Ammon's horn (tissue), 1 donor: ENCODE measurements around the gene ZNF420.
"Not testable (repeated sequence)": the region's sequence is repeated elsewhere in the genome, so short reads cannot be mapped to it uniquely, and the experiment has no call there.

Source experiments
- DNase-seq: peaks from one replicate; pipeline ENCODE4 v3.0.0-alpha.2; 2016; ENCODE audit warnings: low spot score

Gene ZNF420

DNA sequence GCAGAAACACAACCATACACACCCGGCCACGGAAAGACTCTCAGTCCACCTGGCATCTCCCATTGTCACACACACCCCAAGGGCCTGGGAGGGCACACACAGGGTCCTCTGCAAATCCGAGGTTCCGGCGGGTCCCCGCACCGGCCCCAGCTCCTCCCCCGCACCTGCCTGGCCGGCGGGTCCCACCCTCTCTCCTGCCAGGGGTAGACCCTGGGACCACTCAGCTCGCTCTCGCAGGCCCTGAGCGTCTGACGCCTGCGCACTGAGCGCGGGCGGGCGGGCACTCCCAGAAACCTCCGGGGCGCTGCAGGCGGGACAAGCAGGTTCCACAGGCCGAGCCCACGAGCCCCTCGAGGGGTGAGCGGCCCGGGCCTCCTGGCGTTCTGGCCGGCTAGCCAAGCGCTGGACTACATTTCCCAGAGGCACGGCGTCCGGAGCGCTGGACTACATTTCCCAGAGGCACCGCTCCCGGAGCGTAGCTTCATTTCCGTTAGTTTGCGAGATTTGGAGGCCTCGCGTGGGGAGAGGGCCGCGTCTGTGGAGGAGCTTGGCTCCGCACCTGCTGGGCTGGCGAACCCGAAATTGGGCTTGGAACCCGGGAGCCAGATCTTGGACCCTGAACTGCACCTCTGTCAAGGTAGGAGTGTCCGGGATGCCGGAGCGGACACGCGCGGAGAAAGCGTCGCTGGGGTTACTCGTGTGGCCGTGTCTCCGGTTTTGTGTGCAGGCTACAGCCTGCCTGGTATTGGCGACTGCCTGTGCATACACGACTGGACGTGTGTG lies at the start of gene ZNF420:
ZNF420 (plus strand) TSS at position 500 of the 783 bp plus-strand sequence. CDS start 10,686 bp downstream, outside the sequence.
- DNase-seq = peak; percentile 95

DNA sequence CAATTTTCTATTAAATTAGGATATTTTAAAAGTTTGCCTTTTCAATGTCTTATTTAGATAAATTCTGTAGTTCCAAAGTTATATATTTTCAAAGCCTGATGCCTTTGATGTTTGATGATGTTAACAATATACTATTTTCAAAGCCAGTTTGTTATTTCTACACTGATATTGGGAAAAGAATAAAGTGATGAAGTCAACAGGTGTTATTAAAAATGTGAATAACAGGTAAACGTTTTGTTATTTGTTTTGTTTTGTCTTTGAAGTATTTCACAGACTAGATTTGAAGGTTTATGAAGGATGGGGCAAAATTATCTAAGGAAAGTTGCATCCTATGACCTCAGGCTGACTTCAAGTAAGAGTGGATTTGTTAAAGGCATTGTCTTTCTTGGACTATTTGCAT lies 33.1 kb upstream of the ZNF420 start:
- no peak for DNase-seq

- DNase-seq = no peak
Observed at GRCh38 chr19:37055330-37055729, 22.9 kb upstream of the ZNF420 start.

DNA sequence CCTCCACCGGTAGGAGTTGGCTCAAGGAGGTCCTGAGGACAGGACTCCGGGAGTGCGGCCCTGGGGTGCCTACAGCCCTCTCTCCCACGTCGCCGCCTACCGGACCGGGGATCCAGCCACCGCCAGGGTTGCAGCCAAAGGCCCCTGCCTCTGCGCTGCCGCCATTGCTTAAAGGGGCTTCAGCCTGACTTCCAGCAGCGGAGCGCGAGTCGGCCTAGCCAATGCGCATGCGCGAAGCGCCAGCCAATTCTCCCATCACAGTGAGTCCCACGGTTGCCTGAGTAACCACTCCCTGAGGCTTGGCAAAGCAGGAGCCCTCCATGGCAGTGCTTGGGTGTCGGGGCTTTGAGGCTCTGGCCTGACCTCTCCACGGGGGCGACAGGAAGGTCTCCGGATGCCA lies 21.5 kb upstream of the ZNF420 start:
- no peak for DNase-seq

DNA sequence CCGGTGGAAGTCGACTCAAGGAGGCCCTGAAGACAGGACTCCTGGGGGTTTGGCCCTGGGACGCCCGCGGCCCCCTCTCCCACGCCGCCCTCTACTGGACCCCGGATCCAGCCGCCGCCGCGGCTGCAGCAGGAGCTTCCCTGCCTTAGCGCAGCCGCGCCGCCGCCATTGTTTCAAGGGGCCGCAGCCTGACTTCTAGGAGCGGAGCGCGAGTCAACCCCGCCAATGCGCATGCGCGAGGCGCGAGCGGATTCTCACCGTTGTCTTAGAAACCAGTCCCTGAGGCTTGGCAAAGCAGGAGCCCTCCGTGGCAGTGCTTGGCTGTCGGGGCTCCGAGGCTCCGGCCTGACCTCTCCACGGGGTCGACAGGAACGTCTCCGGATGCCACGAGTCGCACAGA lies 19.1 kb upstream of the ZNF420 start:
- DNase-seq = no peak

- DNase-seq = not testable (repeated sequence)
Observed at GRCh38 chr19:37064886-37065285, 13.3 kb upstream of the ZNF420 start.

- no peak for DNase-seq
Observed at GRCh38 chr19:37074111-37074510, 4.1 kb upstream of the ZNF420 start.

DNA sequence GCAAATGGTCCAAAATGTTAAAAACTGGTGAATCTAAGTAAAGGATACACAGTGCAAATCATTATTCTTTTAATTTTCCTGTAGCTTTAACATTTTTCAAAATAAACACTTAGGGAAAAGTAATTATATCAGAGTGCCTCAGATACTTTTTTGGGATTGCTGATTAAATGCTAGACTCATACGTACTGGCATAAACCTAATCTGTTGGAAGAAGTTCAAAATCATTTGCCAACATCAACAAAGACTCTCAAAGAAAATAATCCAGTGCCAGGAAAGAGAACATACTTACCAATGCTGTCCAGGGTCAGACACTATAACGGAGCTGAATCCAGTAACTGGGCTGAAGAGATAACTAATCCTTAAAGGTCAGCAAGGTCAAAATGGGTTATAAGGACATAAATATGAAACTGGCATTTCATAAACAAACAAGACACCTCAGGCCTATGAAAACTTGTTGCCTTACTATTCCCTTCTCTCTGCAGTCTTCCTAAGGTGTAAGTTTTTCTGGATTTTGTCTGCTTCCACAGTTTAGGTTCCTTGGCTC lies 3.3 kb upstream of the ZNF420 start:
- no peak for DNase-seq

DNA sequence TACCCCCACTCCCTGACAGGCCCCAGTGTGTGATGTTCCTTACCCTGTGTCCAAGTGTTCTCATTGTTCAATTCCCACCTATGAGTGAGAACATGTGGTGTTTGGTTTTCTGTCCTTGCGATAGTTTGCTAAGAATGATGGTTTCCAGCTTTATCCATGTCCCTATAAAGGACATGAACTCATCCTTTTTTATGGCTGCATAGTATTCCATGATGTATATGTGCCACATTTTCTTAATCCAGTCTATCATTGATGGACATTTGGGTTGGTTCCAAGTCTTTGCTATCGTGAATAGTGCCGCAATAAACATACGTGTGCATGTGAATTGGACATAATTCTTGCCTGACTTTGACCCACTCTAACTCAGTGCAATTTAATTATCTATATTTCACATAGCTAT lies 1.7 kb upstream of the ZNF420 start:
- DNase-seq = not testable (repeated sequence)

GRCh38 chr19:37077501-37077933 lies 716 bp upstream of the ZNF420 start:
- DNase-seq = no peak

DNA sequence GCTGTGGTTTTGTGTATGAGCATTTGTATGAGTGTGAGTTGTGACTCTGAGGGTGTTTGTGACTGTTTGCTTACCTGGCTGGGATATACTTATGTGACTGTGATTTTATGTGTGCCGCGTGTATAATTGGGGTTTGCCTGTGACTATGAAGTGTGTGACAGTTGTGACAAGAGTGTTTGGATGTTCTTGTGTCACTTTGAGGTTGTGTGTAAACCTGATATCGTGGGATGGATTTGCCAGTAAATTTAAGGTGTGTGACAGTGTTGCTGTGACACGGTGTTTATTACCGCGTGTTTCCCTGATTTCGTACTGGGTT lies 442 bp downstream of the ZNF420 start:
- no peak for DNase-seq

DNA sequence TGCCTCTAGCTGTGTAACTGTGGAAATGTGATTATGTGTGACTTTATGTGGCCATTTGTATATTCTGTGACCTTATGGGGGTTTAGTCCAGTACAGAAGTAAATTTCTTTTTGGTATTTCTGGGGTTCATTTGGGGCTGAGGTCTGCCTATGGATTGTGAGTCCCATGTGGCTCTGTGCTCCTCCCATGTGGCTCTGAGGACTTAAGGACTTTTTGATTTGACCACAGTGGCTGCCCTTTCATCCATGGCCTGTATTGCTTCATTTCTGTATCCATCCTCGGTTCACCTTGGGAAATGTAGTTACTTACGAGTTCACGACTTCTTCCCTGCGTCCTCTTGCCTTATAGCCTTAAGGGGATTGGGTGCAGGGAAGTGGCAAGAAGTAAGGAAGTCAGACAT lies 1.0 kb downstream of the ZNF420 start:
- DNase-seq = no peak

- DNase-seq = no peak
Observed at GRCh38 chr19:37082307-37082706, 4.1 kb downstream of the ZNF420 start.

DNA sequence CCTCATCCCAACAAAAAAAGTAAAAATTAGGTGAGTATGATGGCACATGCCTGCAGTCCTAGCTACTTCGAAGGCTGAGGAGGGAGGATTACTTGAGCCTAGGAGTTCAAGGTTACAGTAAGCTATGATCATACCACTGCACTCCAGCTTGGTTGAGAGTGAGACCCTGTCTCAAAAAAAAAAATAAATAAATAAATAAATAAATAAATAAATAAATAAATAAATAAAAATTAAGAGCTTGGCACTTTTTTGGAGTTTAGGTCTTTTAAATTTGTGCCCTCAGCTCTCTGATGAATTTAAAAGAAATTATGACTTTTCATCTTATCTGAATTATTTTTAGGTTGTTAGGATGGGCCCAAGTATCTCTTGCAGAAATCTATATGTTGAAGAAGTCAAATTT lies 8.9 kb downstream of the ZNF420 start:
- no peak for DNase-seq

DNA sequence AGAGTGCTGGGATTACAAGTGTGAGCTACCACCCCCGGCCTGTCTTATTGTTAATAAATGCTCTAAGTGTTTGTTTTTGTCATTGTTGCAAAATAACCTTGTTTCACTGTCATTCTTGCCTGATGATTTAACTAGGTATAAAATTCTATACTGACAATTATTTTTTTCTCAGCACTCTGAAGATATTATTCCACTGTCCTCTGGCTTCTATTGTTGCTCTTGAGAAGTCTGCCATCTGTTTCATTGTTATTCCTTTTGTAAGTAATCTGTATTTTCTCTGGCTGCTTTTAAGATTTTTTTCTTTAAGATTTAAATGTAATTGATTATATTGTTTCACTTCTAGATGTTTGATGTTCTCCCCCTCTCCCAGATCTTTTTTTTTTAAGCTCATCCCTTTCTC lies 17.6 kb downstream of the ZNF420 start:
- no peak for DNase-seq

DNA sequence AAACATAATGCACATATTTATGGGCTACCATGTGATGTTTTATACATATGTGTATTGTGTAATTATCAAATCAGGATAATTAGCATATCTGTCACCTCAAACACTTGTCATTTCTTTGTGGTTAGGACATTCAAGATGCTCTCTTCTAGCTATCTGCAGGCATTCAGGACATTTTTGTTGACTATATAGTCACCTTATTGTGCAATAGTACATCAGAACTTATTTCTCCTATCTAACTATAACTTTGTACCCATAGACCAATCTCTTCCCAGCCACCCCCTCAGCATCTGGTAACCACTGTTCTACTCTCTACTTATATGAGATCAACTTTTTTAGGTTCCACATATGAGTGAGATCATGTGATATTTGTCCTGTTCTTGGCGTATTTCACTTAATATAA lies 20.3 kb downstream of the ZNF420 start:
- DNase-seq = no peak

DNA sequence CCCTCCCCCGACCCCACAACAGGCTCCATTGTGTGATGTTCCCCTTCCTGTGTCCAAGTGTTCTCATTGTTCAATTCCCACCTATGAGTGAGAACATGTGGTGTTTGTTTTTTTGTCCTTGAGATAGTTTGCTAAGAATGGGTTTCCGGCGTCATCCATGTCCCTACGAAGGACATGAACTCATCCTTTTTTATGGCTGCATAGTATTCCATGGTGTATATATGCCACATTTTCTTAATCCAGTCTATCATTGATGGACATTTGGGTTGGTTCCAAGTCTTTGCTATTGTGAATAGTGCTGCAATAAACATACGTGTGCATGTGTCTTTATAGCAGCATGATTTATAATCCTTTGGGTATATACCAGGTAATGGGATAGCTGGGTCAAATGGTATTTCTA lies 25.9 kb downstream of the ZNF420 start:
- DNase-seq = not testable (repeated sequence)

DNA sequence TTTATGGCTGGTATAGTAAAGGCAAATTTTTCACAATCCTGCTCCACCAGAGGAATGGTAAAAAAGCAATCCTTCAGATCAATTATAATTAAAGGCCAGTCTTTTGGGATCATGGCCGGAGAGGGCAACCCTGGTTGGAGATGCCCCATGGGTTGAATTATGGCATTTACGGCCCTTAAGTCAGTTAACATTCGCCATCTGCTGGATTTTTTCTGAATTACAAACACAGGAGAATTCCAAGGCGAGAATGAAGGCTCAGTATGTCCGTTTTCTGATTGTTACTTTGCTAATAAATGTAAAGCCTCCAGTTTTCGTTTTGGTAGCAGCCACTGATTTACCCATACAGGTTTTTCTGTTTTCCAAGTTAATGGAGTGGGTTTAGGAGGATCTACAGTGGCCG lies 33.5 kb downstream of the ZNF420 start:
- not testable (repeated sequence) for DNase-seq

- no peak for DNase-seq
Observed at GRCh38 chr19:37114001-37114400, 35.8 kb downstream of the ZNF420 start.

GRCh38 chr19:37122093-37122492 lies 43.9 kb downstream of the ZNF420 start:
- DNase-seq = not testable (repeated sequence)

DNA sequence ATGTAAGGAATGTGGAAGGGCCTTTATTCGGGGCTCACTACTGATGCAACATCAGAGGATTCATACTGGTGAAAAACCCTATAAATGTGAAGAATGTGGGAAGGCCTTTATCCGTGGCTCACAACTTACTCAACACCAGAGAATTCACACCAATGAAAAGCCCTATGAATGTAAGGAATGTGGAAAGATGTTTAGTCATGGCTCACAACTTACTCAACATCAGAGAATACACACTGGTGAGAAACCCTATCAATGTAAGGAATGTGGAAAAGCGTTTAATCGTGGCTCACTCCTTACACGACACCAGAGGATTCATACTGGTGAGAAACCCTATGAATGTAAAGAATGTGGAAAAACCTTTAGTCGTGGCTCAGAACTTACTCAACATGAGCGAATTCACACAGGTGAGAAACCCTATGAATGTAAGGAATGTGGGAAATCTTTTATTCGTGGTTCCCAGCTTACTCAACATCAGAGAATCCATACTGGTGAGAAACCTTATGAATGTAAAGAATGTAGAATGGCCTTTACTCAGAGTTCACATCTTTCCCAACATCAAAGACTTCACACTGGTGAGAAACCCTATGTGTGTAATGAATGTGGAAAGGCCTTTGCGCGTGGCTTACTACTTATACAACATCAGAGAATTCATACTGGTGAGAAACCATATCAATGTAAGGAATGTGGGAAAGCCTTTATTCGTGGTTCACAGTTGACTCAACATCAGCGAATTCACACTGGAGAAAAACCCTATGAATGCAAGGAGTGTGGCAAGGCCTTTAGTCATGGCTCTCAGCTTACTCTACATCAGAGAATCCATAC lies 50.0 kb downstream of the ZNF420 start:
- no peak for DNase-seq

DNA sequence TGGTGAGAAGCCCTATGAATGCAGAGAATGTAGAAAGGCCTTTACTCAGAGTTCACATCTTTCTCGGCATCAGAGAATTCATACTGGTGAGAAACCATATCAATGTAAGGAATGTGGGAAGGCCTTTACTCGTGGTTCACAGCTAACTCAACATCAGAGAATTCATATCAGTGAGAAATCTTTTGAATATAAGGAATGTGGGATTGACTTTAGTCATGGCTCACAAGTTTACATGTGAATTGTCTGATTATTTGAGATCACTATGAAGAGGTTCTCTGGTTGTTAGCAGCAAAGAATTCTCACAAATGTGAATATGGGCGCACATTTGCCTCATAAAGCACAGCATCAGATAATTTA lies 50.6 kb downstream of the ZNF420 start:
- DNase-seq = no peak

DNA sequence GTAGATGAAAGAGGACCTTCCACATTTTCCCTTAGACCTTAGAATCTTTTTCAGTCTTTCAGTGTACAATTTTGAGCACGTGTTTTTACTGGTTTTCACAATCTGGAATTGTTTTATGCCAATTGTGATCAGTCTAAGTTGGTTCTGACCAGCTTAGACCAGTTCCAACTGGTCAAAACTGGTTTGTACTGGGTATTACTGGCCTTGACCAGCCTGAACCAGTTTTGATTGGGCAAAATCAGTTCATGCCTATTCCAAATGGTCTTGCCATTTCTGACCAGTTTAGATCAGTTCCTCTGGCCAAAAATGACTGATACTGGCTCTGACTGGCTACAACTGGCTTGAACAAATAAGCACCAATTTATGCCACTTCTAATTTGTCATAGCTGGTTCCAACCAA lies 57.9 kb downstream of the ZNF420 start:
- no peak for DNase-seq
